GM04503 (cell line): ENCODE results near the gene VWC2L.

Experiments
- DNase-seq: peaks from one replicate; pipeline ENCODE4 v3.0.0-alpha.2; 2012; ENCODE audit warnings: low read depth

Gene VWC2L

GRCh38 chr2:214469728-214470127 is 58.9 kb downstream of the VWC2L start:
- DNase-seq: no peak

- no peak for DNase-seq
Measured at GRCh38 chr2:214471382-214471781, 60.5 kb downstream of the VWC2L start.

GRCh38 chr2:214471990-214472389 is 61.1 kb downstream of the VWC2L start:
- no peak for DNase-seq

- no peak for DNase-seq
Measured at GRCh38 chr2:214477305-214477704, 66.5 kb downstream of the VWC2L start.

DNA sequence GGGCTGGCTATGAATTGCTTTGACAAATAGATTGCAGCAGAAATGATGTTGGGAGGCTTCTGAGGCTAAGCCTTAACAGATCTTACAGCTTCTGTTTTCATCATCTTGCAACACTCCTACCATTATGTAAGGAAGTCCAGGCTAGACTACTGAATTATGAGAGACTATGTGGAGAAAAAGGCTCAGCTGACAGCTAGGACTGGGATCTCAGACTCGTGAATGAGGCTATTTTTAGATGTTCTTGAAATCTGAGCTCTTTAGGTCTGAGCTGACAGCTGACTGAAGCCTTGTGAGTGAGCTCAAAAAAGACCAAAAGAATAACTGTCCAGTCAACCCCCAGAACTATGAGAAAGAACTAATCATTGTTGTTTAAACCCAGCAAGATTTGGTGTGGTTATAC is 70.3 kb downstream of the VWC2L start:
- no peak for DNase-seq

DNA sequence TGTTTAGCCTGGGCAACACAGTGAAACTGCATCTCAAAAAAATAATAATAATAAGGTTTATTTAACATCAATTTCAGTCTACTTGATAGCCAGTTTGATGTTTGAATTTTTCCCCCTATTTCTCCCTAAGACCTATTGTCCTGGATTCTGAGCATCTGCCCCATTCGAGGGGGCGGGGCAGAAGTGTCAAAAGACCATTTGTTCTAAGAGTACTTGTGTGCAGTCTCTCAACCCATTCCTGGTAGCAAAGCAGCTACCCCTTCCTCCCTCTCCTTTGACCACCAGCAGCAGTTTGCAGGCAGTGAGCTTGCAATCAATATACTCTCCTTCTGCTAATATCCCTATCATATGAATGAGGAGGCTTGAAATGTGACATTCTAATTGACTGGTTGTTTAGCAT is 71.9 kb downstream of the VWC2L start:
- no peak for DNase-seq

- DNase-seq: no peak
Measured at GRCh38 chr2:214484239-214484638, 73.4 kb downstream of the VWC2L start.

DNA sequence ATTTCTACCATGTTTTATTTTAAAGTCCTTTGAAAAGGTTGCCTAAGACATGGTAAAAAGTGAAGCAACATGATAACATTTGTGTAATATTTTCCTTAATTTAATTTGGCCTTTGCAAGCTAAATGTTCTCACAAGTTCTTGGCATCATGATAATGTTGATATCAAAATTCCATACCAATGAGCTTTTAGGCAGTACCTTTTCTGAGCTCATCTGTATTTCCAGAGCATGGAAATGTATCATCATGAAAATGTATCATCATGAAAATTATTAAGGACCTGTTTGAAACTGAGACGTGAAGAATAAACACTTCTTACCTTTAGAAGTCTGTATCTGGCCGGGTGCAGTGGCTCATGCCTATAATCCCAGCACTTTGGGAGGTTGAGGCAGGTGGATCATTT is 73.8 kb downstream of the VWC2L start:
- DNase-seq: no peak

- no peak for DNase-seq
Measured at GRCh38 chr2:214489181-214489580, 78.3 kb downstream of the VWC2L start.

GRCh38 chr2:214489702-214490101 is 78.8 kb downstream of the VWC2L start:
- DNase-seq: no peak

- DNase-seq: no peak
Measured at GRCh38 chr2:214492152-214492551, 81.3 kb downstream of the VWC2L start.

DNA sequence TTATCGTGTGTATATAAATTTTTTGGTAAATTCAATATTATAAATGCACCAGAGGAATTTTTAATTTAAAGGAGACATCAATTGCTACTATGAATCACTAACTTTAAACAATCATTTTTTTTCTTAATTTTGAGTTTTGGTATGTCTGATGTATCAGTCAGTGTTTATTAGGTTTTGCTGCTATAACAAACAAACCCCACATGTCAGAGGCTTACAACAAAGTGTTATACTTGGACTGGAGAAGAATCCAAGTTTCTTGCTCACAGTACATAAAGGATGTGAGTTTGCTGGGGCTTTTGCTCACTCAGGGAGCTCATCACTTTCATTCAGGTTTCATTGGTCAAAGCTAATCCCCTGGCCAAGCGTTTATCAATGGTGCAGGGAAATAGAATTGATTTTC is 81.8 kb downstream of the VWC2L start:
- DNase-seq: no peak

- no peak for DNase-seq
Measured at GRCh38 chr2:214497489-214497888, 86.6 kb downstream of the VWC2L start.

- DNase-seq: no peak
Measured at GRCh38 chr2:214503568-214503967, 92.7 kb downstream of the VWC2L start.

DNA sequence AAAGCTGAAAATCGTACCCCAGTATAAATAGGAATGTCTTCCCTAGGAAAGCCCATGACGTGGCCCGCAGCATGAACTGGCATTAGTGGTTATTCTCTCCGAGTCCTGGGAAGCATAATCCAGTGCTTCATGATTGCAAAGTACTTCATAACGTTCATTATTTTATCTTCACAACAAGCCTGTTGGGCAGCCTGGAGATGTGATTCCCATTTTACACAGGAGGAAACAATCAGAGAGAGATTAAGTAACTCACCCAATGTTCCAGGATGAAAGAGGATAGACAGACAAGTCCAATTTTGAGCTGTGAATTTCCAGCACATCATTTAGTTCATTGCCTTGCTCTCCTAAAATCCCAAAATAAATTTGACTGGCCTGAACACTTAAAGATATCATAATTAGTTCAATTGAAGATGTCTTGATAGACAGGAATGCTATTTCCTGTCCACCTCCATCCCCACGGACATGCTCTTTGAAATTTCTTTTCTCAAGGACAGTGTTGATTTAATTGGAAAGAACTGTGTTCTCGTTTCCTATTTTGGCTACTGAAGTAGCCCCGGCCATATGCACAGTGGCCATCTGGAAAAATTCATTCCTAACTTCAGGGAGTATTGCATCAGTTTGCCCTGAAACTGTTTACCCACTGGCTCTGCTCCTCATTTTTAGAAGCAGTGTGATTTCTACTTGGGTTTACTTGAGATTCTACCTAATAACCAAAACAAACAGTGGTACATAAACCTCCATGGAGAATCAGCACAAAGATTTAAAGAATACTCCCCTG is 93.9 kb downstream of the VWC2L start:
- no peak for DNase-seq

- no peak for DNase-seq
Measured at GRCh38 chr2:214507032-214507431, 96.2 kb downstream of the VWC2L start.

DNA sequence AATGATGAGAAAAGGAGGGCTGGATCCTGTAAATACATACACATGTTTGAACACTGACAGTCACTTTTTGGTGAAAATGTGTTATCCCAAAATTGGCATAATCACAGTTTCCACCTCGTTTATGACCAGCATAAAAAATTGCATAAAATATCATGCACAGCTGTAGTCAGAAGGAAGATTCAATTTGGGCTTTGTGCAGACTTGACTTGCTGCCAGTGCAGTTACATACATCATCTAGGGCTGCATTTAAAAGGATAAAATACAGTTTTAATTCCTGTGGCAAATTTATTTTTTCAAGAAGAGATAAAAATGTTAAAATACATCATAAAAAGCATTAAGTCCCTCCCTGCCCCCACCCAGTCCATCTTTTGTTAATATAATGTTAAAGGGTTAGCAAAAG is 103.8 kb downstream of the VWC2L start:
- DNase-seq: no peak

GRCh38 chr2:214515111-214515510 is 104.3 kb downstream of the VWC2L start:
- no peak for DNase-seq

- no peak for DNase-seq
Measured at GRCh38 chr2:214519258-214519818, 108.5 kb downstream of the VWC2L start.

DNA sequence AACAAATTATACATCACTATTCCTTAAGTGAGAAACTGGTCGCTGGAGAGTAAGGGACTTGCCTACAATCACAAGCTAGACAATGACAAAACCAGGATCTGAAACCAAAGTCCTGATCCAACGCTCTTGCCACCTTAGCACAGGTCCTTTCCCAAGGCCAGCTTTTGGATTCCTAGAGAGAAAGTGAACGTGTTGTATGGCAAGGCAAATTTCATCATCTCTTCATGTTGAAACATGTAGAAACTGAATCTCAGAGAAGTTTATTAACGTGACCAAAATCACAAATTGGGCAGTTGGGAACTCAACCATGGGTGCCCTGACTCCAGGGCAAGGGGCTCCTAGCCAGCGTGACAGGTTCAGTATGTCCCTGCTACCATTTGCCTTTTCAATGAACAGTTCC is 118.2 kb downstream of the VWC2L start:
- DNase-seq: no peak

- DNase-seq: no peak
Measured at GRCh38 chr2:214529514-214529913, 118.7 kb downstream of the VWC2L start.

- no peak for DNase-seq
Measured at GRCh38 chr2:214533541-214533940, 122.7 kb downstream of the VWC2L start.

- no peak for DNase-seq
Measured at GRCh38 chr2:214536625-214537024, 125.8 kb downstream of the VWC2L start.

GRCh38 chr2:214537929-214538328 is 127.1 kb downstream of the VWC2L start:
- no peak for DNase-seq
